Globus pallidus (tissue), 1 donor: Measurements from ENCODE around the gene NTHL1.

ENCODE experiments used
- DNase-seq: peaks from one replicate; pipeline ENCODE4 v3.0.0-alpha.2; 2015; ENCODE audit warnings: low spot score

The NTHL1 gene

GRCh38 chr16:2083876-2084780 is 36.5 kb upstream of the NTHL1 start:
- DNase-seq: no peak

DNA sequence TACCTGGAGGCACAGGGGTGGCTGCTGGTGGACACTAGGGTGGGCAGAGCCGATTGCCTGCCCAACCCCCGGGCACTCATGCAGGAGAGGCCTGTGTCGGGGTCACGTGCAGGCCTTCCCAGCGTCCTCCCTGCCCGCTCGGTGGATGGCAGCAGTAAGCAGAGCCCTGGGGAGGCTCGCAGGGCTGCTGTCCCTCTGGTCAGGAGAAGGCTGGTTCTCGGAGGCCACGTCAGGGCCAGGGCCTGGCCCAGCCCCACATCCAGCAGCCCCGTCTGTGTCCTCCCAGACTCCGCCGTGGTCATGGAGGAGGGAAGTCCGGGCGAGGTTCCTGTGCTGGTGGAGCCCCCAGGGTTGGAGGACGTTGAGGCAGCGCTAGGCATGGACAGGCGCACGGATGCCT is 35.8 kb upstream of the NTHL1 start:
- DNase-seq: no peak

DNA sequence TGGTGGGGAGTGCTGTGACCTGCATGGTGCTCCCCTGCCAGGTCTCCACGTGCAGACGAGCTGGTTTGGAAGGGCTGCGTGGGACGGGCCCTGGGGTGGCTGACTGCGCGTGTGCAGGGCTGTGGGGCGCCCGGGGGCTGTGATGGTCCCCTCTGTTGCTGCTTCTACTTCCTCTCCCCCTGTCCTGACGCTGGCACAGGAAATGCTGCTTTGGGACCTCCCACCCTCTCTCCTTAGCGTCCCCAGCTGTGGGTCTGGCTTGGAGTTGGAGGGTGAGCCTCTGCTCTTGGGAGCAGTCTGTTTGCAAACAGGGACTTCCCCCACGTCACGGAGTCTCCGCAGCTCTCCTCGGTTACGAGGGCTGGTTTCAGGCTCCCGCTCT is 35.3 kb upstream of the NTHL1 start:
- DNase-seq: no peak

- DNase-seq: no peak
Measured at GRCh38 chr16:2082171-2082982, 34.7 kb upstream of the NTHL1 start.

GRCh38 chr16:2081201-2082084 is 33.8 kb upstream of the NTHL1 start:
- no peak for DNase-seq

- DNase-seq: no peak
Measured at GRCh38 chr16:2079991-2080390, 32.4 kb upstream of the NTHL1 start.

DNA sequence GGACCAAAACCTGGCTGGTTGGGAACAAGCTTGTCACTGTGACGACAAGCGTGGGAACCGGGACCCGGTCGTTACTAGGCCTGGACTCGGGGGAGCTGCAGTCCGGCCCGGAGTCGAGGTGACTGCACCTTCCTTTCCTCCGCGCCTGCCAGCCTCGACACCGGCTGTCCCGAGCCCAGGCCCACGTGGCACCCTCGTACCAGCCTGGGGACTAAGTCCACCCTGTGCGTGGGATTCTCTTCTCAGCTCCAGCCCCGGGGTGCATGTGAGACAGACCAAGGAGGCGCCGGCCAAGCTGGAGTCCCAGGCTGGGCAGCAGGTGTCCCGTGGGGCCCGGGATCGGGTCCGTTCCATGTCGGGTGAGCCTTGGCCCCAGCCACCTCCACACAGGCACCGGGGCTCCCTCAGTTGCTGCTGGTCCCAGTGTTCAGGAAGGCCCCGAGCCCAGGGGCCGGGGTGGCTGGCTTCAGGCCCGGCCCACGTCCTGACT is 31.7 kb upstream of the NTHL1 start:
- DNase-seq: no peak

DNA sequence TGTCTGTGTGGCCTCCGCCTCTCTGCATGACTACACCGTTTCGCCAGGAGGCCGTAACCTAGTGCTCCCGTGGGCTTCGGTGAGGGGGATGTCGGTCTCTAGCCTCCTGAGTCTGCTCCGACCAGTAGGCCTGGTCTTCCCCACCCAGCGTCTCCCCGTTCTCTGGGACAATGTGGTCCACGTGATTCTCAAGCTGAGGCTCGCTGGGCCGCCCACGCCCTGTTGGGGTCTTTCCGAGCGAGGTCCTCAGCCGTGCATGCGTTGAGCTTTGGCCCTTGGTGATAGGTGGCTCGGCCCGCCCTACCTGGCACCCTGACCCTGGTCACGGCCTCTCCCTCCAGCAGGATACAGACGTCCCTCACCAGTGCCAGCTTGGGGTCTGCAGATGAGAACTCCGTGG is 31.1 kb upstream of the NTHL1 start:
- no peak for DNase-seq

- no peak for DNase-seq
Measured at GRCh38 chr16:2078096-2078495, 30.5 kb upstream of the NTHL1 start.

GRCh38 chr16:2077696-2078095 is 30.1 kb upstream of the NTHL1 start:
- DNase-seq: no peak

GRCh38 chr16:2077016-2077415 is 29.4 kb upstream of the NTHL1 start:
- DNase-seq: no peak

- no peak for DNase-seq
Measured at GRCh38 chr16:2076072-2076865, 28.6 kb upstream of the NTHL1 start.

DNA sequence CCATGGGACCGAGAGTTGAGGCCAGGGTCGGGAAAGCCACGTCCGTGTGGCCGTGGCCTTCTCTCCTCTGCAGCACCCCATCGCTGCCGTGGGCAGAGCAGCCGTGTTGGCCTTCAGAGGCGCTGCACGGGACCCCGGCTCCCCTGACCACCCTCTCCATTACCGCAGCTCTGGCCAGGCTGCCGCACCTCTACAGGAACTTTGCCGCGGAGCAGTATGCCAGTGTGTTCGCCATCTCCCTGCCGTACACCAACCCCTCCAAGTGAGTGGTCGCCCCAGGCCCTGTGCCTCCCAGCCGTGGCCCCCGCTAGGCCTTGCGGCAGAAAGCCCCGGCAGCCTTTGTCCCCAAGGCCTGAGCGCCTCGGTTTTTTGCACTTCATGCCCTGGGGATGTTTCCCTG is 28.0 kb upstream of the NTHL1 start:
- DNase-seq: no peak

DNA sequence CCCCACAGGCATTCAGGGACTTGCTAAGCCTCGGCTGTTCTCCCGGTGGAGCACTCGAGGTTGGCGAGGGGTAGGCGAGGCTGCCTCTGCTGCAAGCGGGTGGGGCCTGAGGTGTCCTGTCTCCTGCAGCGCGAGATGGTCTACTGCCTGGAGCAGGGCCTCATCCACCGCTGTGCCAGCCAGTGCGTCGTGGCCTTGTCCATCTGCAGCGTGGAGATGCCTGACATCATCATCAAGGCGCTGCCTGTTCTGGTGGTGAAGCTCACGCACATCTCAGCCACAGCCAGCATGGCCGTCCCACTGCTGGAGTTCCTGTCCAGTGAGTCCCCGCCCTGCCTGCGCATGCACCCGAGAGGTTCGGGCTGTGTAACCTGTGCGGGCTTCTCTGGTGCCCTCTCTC is 26.4 kb upstream of the NTHL1 start:
- no peak for DNase-seq

DNA sequence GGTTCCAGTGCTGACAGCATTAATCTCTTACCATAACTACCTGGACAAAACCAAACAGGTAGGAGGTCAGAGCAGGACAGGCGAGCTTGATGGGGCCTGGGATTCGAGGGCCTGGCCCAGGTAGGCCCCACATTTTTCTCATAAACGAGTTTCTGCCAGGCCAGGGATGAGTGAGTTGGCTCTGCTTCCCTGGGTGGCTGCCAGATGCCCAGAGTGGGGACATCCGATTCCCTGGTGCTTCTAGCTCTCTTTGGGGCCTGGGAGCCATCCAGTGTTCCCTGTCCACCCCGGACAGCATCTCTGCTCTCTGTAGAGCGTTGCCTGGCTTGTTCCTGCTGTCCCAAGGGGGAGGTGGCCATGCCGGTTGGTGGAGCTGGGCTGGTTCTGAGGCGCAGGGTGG is 25.3 kb upstream of the NTHL1 start:
- DNase-seq: no peak

- DNase-seq: no peak
Measured at GRCh38 chr16:2071454-2072202, 24.0 kb upstream of the NTHL1 start.

DNA sequence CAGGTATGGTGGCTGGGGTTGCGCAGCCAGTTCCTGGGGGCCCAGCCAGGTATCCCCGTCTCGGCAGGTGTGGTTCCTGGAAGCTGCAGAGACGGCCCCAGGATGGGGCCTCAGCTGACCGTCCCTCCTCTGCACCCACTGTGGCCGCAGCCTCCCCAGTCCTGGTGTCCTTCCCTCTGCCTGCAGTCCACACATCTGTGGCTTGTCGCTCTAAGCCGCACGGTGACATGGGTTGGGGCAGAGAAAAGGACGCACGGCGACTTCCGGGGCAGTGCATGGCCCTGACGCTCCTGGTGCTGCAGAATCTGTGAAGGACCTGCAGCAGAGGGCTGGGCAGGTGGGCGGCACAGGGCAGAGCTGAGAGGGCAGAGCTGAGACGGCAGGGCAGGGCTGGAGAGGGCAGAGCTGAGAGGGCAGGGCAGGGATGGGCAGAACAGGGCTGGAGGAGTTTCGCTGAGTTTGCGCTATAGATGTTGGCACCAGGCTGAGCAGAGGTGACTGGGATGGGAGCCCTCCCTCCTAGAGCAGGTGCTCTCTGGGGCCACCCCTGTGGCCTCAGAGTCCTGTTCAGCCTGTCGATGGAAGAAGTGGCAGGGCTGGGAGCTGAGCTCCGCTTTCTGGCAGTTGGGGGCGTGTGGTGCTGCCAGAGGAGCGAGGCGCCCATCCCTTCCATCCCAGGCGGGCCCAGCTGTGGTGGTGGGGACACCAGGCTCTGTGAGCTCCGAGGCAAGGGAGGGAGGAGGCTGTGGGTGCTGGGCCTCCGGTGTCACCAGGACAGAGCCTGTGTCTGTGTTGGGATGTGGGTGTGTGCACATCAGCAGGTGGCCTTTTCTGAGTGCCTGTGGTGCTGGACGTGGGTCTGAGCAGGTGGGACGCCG is 23.2 kb upstream of the NTHL1 start:
- no peak for DNase-seq

- no peak for DNase-seq
Measured at GRCh38 chr16:2066139-2066538, 18.5 kb upstream of the NTHL1 start.

DNA sequence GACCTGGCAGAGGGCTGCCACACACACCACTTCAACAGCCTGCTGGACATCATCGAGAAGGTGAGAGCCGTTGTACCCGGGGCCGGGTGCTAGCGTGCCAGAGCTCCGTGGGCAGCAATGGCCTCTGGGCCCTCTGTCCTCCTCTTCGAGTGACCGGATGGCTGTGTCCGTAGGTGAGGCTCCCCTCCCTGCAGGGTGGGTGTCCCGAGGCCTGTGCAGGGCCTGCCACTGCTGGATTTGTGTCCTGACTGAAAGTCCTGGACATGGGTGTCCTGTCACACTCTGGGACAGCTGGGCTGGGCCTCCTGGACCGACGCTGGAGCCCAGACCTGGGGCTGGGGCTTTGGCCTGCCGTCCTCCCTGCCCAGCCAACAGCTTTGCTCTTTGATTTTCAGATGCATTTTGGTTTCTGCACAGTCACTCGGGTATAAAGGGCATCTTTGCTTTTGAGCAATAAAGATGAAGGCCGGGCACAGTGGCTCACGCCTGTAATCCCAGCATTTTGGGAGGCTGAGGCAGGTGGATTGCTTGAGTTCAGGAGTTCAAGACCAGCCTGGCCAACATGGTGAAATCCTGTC is 16.8 kb upstream of the NTHL1 start:
- no peak for DNase-seq
